Muscle of back (tissue), 11 donors: ENCODE measurements around the gene CTRB1. TPM values are rescaled to one million over a fixed set of nuclear protein-coding genes. Genes with fewer than 3 reads are reported as not detected.
A peak's percentile ranks its signal among the peaks of the same experiment; 100 is the strongest.
"Not testable (repeated sequence)": the region's sequence is repeated elsewhere in the genome, so short reads cannot be mapped to it uniquely, and the experiment has no call there.

Source experiments
- DNase-seq, 3 donors: peaks; one replicate each; pipeline versions ENCODE4 v3.0.0 to v3.0.0-alpha.2; 2013
- polyA plus RNA-seq, 10 donors: library from polyadenylated mRNA; unstranded; fragments of 120-200 nt; gene quantifications; one replicate each; pipeline ENCODE4 v1.2.1, GENCODE V29; 2013; ENCODE audit not compliant: insufficient read length in 10 of 10

The CTRB1 gene
- polyA plus RNA-seq, 10 donors = 0.22 to 0.74 (median 0.39) TPM; not detected in 5

DNA sequence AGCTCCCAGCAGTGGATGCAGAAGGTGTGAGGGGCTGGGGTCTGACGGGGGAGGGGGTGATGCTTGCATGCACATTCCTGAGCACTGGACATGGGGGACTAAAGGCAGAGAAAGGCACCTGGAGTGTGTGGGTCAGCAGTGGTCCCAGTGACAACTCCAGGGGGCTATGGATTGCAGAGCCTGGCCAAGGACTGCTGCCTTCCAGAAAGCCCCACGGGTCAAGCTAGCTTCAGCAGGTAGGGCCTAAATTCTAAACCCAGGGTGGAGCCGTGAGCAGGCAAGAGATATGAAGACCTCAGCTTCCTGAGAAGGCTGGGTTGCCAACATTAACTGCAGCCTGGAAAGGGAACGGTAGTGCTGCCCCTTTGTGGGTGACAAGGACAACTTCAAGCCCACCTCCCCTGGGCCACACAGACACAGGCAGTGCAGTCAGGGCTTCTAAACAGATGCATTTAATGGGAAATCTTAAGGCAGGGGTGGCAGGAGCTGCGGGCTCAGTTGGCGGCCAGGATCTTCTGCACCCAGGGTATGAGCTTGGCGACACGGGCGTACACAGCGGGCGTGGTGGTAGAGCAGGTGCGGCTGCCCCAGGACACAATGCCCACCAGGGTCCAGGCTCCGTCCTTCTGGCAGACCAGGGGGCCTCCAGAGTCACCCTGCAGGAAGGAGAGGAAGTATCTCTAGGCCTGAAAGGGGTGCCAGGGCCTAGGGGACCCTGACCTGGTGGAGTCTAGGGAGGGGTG lies 14.9 kb upstream of the CTRB1 start:
- DNase-seq = no peak

DNA sequence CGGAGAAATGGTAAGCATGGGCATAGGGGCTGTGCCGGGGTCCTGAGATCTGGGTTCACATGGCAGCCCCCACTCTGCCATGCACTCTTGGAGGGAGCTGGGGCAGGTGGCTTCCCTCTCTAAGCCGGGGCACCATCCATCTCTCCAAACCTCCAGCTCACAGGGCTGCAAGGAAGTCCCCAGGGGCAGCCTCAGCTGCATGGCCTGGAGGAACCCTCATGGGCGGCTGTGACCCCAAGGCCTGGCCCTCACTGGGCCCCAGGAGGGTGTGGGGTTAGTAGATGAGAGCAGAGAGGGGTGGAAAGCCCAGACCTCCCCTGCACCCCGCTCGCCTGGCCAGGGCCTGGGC lies 14.4 kb upstream of the CTRB1 start:
- DNase-seq = no peak

DNA sequence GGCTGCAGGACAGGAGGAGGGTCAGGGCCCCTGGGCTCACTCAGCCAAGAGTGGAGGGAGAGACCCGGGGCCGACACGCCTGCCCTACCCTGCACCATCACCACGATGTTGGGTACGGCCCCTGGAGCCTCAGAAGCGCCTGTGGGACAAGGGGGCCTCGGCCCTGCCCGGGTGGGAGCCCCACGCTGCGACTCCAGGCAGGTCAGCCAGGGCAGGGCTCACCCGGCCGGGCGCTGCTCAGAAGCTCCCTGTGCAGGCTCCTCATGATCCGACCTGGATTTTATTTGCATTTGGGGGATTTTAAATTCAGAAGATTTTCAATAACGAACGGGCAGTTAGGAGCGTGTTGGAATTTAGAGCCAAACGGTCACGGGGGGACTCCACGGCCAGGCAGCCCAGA lies 13.9 kb upstream of the CTRB1 start:
- not testable (repeated sequence) for DNase-seq

DNA sequence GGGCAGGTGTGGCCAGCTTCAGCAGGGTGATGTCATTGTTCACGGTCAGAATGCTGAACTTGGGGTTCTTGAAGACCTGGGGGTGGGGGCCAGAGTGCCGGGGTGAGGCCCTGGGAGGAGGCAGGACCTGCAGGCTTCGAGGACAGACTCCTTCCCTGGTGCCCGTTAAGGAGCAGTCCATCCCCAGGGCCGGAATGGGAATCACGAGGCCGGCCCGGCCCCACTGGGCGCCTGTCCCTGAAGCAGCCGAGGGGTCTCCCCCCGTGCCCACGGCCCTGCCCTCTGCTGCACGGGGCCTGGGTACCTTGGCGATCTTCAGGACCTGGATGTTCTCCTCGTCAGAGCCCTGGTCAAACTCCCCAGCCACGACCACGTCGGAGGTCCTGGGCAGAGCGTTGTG lies 13.3 kb upstream of the CTRB1 start:
- not testable (repeated sequence) for DNase-seq

DNA sequence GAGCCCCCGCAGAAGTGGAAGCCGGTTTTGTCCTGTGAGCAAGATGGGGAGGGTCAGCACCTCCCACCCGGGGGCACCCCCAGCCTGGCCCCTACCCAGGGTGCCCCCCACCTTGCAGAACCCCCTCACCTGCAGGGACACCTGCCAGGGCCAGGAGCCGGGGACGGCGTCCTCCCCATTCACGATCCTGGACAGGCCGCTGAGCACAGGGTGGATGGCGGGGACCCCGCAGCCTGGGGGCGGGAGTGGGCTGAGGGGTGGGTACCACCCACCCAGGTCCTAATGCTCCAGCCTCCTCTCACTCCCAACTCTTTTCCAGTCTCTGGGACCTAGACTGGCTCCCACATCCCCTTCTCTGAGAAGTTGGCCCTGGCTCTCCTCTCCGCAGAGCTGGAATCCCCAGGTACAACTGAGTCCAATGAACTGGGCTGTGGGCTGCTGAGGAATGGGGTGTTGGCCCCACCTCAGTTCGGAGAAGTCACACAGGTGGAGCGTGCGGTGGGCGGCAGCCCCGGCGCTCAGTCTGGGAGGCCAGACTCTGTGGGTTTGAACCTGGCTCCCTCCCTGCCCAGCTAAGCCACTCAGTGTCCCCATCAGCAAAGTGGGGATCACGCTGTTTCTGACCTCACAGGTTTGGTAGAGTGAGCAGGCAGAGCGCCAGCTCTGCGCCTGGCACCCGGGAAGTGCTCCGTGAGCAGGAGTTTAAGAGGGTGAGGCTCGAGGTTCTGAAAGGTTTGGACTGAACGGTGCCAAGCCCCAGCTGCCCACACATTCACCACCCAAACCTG lies 12.6 kb upstream of the CTRB1 start:
- not testable (repeated sequence) for DNase-seq

DNA sequence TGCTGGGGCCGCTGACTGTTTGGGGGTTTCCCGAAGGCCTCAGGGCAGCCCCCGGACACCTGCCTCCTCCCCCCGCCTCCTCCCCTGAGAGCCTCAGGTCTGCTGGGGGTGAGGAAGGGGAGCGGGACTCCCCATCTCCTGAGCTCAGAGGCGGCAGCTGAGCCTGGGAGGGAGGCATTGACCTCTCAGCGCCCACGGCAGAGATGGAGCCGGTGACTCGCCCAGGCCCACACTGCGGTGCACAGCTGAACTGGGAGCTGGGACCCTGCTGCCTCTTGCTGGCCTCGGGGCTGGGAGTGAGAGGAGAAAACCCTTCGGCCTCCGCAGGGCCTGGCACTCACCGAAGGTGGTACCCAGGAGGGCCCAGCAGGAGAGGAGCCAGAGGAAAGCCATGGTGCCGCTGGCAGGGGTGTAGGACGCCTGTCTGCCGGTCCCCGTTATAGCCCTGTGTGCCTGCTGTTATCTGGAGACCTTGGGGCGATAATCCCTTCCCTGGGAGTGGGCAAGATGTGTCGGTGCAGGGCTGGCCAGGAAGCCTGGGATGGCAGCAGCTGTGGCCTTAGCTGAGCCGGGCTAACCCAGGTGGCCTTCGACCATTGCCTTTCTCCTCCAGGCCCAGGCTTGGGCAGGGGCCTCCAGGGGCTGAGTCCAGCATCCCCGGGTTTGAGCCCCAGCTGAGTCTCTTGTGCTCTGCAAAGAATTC lies 11.9 kb upstream of the CTRB1 start, which contains the start of gene CTRB2:
CTRB2 (minus strand) TSS at position 413 of the 703 bp plus-strand sequence; CDS start at position 393, 20 bp downstream.
- no peak for DNase-seq

DNA sequence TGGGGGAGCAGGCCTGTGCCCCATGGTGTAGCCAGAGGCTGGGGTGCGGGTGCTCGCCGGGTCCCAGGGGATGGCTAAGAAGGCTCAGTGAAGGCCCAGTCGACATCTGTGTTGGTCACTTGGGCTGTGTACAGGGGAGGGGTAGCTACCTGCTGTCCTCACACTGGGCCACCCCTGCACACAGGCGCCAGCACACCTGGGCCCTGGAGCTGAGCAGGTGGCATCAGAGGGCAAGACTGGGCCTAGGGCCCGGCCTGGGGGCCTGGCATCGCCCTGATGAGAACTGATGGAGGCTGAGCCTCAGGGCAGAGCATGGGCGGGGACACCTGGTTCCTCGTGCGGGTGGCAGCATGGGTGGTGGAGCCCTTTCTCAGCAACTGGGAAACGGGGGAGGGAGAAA lies 11.0 kb upstream of the CTRB1 start:
- DNase-seq = no peak

DNA sequence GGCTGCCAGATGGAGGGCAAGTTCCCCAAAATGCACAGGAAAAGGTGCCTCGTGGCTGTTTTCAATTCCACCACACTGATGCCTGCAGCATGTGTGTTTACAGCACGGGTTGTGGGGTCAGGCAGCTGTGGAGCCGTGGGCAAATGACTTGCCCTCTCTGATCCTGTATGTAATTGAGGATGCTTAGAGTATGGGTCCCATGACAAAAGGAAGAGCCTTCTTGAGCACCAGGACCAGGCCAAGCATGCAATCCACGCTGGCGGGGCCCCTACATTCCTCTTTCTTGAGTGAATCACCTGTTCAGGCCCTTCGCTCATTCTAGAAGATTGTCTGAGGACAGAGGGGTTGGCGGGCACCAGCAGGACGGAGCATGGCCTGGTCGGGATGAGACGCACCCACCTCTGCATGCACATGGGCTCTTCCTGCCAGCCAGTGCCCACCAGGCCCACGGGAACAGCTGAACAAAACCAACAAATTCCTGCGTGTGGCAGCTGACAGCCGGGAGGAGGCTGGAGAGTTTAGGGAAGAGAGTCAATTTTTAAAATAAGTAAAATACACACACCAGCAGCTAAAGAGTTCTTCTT lies 10.5 kb upstream of the CTRB1 start:
- DNase-seq = no peak

DNA sequence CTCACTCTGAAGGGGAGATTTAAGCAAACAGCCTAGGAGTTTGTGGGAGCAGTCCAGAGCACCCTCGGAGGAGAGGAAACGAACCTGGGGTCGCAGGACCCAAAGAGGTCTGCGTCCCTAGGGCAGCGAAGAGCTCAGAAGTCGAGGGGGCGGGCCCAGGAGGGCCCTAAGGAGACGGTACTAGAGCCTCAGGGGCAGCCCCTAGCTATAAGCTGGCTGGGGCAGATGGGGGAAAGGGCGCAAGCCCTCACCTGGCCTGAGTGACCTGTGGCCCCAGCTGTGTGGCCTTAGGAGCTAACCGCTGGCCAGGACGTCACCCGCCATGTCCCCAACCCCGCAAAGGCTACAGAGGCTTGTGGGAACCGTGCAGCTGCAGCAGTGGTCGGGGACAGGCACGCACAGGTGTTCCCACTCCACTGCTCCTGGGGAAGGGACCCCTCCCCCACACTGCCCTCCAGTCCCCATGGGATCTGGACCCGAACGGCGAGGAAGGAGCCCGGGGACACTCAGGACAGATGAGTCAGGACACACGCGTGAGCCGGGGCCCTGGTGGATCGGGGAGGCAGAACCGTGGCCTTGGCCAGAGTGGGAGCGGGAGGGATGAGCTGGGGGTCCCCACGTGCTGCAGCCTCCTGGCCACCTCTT lies 9.8 kb upstream of the CTRB1 start:
- DNase-seq = no peak

DNA sequence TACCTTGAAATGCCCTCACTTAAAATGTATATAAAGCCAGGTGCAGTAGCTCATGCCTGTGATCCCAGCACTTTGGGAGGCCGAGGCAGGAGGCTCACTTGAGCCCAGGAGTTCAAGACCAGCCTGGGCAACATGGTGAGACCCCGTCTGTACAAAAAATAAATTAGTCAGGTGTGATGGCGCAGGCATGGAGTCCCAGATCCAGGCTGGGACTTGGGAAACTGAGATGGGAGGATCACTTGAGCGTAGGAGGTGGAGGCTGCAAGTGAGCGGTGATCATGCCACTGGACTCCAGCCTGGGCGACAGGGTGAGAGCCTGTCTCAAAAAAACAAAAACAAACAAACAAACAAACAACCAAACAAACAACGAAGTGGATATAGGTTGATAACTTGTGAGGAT lies 9.3 kb upstream of the CTRB1 start:
- not testable (repeated sequence) for DNase-seq

DNA sequence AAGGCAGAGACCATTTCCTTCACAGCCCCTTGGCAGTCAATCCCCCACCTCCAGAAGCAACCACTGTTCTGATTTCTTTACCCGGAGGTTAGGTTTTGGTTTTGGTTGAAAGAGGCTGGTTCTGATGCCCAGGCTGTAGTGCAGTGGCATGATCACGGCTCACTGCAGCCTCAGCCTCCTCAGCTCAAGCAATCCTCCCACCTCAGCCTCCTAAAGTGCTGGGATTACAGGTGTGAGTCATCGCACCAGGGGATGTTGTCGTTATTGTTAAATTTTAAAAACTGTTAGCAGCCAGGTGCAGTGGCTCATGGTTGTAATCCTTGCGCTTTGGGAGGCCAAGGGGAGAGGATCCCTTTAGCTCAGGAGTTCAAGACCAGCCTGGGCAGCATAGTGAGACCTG lies 8.8 kb upstream of the CTRB1 start:
- DNase-seq = no peak

DNA sequence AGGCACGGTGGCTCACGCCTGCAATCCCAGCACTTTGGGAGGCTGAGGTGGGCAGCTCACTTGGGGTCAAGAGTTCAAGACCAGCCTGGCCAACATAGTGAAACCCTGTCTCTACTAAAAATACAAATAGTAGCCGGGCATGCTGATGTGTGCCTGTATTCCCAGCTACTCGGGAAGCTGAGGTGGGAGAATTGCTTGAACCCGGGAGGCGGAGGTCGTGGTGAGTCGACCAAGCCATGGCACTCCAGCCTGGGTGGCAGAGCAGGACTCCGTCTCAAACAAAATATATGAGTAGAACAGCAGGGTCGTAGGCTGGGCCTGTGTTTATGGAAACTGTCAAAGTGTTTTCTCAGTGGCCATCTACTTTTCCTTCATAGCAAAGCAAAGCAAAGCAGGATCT lies 7.5 kb upstream of the CTRB1 start:
- not testable (repeated sequence) for DNase-seq

DNA sequence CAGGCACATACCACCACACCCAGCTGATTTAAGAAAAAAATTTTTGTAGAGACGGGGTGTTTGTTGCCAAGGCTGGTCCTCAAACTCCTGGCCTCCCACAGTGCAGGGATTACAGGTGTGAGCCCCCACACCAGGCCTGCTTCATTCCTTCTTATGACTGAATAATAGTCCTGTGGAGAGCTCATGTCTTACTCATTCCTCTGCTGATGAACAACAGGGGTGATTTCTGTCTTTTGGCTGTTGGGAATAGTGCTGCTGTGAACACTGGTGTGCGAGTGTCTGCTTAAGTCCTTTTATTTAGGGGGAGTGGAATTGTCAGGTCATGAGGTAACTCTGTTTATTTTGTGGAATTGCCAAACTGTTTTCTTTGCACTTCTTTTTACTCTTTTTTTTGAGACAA lies 2.7 kb upstream of the CTRB1 start:
- DNase-seq = no peak

DNA sequence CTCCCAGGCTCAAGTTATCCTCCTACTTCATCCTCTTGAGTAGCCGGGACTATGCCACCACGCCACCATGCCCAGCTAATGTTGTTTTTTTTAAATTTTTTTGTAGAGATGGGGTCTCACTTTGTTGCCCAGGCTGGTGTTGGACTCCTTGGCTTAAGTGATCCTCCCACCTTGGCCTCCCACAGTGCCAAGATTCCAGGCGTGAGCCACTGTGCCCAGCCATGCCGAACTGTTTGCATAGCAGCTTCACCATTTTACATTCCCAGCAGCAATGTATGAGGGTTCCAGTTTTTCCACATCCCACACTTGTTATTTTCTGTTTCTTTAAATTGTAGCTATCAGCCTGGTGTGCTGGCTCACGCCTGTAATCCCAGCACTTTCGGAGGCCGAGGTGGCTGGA lies 2.2 kb upstream of the CTRB1 start:
- DNase-seq = no peak

DNA sequence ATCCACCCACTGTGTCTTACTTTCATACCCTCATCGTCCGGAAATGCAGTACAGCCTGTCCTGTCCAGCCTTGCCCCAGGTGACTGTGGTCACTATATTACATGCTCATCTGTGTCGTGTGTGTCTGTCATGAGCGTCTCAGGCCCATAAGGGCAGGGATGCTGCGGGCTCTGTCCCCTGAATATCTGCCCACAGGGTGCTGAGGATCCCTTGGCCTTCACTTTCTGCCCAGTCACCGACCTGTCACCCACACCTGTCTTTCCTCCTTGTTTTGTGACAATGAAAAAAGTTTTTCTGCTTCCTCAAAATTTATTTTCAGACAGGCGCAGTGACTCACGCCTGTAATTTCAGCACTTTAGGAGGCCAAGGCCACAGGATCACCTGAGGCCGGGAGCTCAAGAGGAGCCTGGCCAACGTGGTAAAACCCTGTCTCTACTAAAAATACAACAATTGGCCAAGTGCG lies 1.4 kb upstream of the CTRB1 start:
- DNase-seq = no peak

DNA sequence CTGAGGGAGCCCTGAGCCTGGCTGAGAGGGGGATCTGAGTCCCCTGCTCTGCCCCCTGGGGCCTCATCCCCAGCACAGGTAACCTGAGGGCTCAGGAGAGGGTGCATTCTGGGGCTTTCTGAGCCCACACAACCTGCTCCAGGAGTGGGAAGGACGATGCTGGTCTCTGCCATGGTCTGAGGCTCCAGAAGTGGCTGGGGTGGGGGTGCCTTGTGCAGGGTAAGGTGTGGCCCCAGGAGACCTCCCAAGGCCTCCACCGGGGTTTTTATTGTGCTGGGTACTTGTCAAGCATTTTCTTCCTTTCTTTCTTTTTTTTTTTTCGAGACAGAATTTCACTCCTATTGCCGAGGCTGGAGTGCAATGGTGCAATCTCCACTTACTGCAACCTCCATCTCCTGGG lies 300 bp downstream of the CTRB1 start:
- DNase-seq = no peak

DNA sequence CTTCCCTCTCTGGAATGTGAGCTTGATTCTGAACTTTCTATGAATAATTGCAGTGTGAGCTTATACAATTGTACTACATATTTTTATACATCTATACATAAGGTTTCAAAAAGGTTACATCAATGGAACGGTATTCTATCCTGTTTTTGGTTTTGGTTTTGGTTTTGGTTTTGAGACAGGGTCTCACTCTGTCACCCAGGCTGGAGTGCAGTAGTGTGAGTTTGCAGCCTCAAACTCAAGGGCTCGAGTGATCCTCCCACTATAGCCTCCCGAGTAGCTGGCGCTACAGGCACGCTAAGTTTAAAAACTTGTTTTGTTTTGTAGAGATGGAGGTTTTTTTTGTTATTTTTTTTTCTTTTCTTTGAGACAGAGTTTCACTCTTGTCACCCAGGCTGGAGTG lies 1.1 kb downstream of the CTRB1 start:
- DNase-seq = no peak

DNA sequence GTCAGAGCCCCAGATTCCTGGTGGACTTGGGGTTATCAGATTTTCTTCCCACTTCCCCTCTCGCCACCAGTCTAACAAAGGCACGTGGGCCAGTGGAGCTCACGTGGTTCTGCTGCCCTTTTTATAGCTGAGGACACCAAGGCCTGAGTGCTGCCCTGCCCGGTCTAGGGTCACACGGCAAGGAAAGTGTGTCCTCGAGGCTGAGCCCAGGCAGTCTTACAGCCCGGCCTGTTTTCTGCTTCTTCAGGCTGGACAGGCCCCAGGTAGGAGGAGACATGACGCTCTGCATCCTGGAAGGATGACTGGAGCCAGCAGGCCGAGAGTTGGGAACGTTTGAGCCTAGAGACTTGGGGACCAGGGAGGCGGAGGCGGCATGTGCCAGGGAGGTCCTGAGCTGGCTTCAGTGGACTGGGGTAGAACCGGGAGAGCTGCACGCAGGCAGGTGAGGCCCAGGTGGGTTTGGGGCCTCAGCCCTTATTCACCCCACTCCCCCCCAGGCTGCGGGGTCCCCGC lies 3.5 kb downstream of the CTRB1 start:
- peak; percentile 47 to 90 (median 79) for DNase-seq

DNA sequence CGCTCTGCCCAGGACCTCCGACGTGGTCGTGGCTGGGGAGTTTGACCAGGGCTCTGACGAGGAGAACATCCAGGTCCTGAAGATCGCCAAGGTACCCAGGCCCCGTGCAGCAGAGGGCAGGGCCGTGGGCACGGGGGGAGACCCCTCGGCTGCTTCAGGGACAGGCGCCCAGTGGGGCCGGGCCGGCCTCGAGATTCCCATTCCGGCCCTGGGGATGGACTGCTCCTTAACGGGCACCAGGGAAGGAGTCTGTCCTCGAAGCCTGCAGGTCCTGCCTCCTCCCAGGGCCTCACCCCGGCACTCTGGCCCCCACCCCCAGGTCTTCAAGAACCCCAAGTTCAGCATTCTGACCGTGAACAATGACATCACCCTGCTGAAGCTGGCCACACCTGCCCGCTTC lies 4.3 kb downstream of the CTRB1 start:
- DNase-seq = not testable (repeated sequence)

DNA sequence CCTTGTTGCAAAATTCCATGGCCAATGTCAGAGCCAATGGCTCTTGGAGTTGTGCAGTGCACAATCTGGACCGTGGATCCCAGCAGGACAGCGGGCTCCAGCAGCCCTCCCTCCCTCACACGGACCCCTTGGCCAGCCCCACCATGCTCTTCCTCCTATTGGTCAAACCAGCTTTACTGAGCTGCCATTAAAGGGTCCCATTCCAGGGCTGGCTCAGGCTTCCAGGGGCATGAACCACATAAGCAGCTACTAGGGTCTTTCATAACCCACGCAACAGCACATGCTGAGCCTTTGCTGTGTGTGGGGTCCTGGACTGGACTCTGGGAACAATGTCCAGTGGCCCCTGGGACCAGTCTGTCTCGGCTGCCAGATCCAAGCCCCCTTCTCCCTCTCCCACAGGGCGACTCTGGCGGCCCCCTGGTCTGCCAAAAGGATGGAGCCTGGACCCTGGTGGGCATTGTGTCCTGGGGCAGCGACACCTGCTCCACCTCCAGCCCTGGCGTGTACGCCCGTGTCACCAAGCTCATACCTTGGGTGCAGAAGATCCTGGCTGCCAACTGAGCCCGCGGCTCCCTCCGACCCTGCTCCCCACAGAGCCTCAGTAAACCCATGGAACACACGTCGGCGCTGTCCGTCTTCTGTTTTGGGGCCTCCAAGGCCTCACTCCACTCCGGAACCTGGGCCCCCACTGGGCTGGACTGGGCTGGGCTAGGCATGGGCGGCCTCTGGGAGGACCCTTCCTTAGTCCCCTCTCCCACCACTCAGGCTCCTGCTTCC lies 5.7 kb downstream of the CTRB1 start:
- DNase-seq = peak in 1 of 3 donors; percentile 24

DNA sequence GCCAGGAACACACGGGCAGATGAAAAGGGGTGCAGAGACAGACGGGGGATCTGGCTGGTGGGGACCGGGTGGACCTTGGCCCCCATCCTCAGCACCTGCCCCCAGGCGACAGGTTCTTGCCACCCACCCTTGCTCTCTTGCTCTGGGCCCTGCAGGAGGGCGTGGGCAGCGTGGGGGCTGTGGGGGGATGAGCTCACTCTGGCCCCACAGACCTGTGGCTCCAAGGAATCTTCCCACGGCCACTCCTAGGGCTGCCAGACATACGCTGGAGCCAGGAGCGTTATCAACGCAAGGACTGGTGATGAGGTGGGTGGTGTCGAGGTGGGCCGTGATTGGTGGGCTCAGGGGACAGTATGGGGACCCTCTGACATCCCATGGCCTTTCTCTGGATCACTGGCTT lies 6.3 kb downstream of the CTRB1 start:
- peak in 1 of 3 donors; percentile 24 for DNase-seq
